Sigmoid colon (tissue), 7 donors: ENCODE data around the gene ZNF497. TPM values are rescaled to one million over a fixed set of nuclear protein-coding genes. Genes with fewer than 3 reads are reported as not detected.
A peak's percentile ranks its signal among the peaks of the same experiment; 100 is the strongest.

Experiments used
- DNase-seq: peaks from one replicate; pipeline ENCODE4 v3.0.0-alpha.2; 2019
- H3K27ac ChIP-seq, 4 donors: fragments of 200-600 bp; sonication (generic); one replicate each; pipeline ENCODE4 v1.5.1; 2016 to 2019; ENCODE audit warnings: mild to moderate bottlenecking in 1 of 4
- H3K27me3 ChIP-seq, 3 donors: fragments of 200-600 bp; sonication (generic); one replicate each; pipeline ENCODE4 v1.5.1; 2019; ENCODE audit warnings: mild to moderate bottlenecking in 1 of 3
- H3K36me3 ChIP-seq, 4 donors: fragments of 200-600 bp; sonication (generic); one replicate each; pipeline ENCODE4 v1.5.1; 2016 to 2019
- H3K4me1 ChIP-seq, 4 donors: fragments of 200-600 bp; sonication (generic); one replicate each; pipeline ENCODE4 v1.5.1; 2017 to 2019
- H3K4me3 ChIP-seq, 4 donors: fragments of 200-600 bp; sonication (generic); one replicate each; pipeline ENCODE4 v1.5.1; 2017 to 2019; ENCODE audit warnings: mild to moderate bottlenecking in 2 of 4, moderate library complexity in 1 of 4
- H3K9me3 ChIP-seq, 4 donors: fragments of 200-600 bp in 3 of 4; sonication (generic) in 3 of 4; one replicate each; pipeline versions ENCODE4 v1.5.1 to v1.6.1; 2013 to 2019
- EP300 ChIP-seq, 4 donors: sonication (generic); formaldehyde crosslinking; IDR thresholded peaks; one replicate each; pipeline ENCODE4 v1.6.1; 2017; ENCODE audit warnings: antibody characterized with exemption in 4 of 4
- POLR2A ChIP-seq, 2 donors: fragments of 450-650 bp; IDR thresholded peaks; one replicate each; pipeline ENCODE4 v1.6.1; 2016; ENCODE audit warnings: antibody characterized with exemption in 2 of 2, mild to moderate bottlenecking in 2 of 2, moderate library complexity in 2 of 2
- POLR2AphosphoS5 ChIP-seq, 4 donors: sonication (generic); formaldehyde crosslinking; IDR thresholded peaks; one replicate each; pipeline ENCODE4 v1.6.1; 2017; ENCODE audit warnings: antibody characterized with exemption in 4 of 4
- WGBS, 2 donors: extraction: QIAGEN DNeasy Blood & Tissue Kit; methylation state at CpG; one replicate each; pipeline ENCODE4 v1.1.7; 2013; 5-methylcytosine and 5-hydroxymethylcytosine counted together
- intact Hi-C: fragments of 100-400 bp; cut with DNase I; formaldehyde crosslinking; loops from one replicate; pipeline ENCODE4 v1.15.1; 2023
- polyA plus RNA-seq, 3 donors: library from polyadenylated mRNA; stranded (reverse); fragments of 200-250 nt; gene quantifications; one replicate each; pipeline ENCODE4 v1.2.3, GENCODE V29; 2013
- total RNA-seq, 4 donors: library from RNA; depleted of rRNA; stranded (reverse); fragments of >200 nt; gene quantifications; one replicate each; pipeline ENCODE4 v1.1.0, GENCODE V29; 2016
- TF ChIP-seq, protein P1 (sequence below), 4 experiments: fragments of 450-650 bp in 3 of 4; fragments of 200-600 bp in 1 of 4; IDR thresholded peaks; one replicate each; pipeline ENCODE4 v1.5.1; 2016 to 2019; ENCODE audit warnings: antibody characterized with exemption in 4 of 4, mild to moderate bottlenecking in 3 of 4, moderate library complexity in 2 of 4
- donor health status: healthy with polysubstance abuse.
- donor health status: Bipolar disorder and iron deficiency.
- donor health status: healthy.

Gene ZNF497
- total and polyA plus RNA-seq, 7 donors = 0.28 to 0.79 (median 0.48) TPM; not detected in 1

- WGBS, 2 donors = 88 to 94% methylated on average over 3 of the region's 3 CpGs
- H3K4me3 ChIP-seq = peak overlapping the region in 1 of 4 donors; percentile 63
- H3K27me3 ChIP-seq = peaks cover 9 to 31% (median 26%) of the 10 kb centered on the region in 3 donors
- intact Hi-C loops = loop anchor here (2.0 kb wide), 1 partner anchor 37 kb away; the partner anchor contains the start of gene ZNF497
- no peak overlapping the region for H3K27ac ChIP-seq
- TF ChIP-seq POLR2A (IDR thresholded peaks at IDR 0.05) (no peak), POLR2AphosphoS5 (IDR thresholded peaks at IDR 0.05) (no peak)
- H3K36me3 ChIP-seq = peaks cover 0 to 6% (median 3%) of the 10 kb centered on the region in 4 donors
- no peak for DNase-seq
- peaks cover 0 to 29% (median 25%) of the 10 kb centered on the region in 4 donors for H3K4me1 ChIP-seq
- H3K9me3 ChIP-seq = no peaks in the 10 kb centered on the region
Observed at GRCh38 chr19:58399903-58400302, 37.4 kb upstream of the ZNF497 start.

GRCh38 chr19:58398545-58398944, 36.0 kb upstream of the ZNF497 start:
- intact Hi-C loops = no loop called here
- peak; percentile 46 for DNase-seq
- 93 to 95% methylated on average over 6 of the region's 6 CpGs for WGBS, 2 donors
- no peak overlapping the region for H3K27ac ChIP-seq
- H3K36me3 ChIP-seq = peaks cover 0 to 20% (median 16%) of the 10 kb centered on the region in 4 donors
- H3K4me3 ChIP-seq = no peak overlapping the region
- H3K9me3 ChIP-seq = no peaks in the 10 kb centered on the region
- TF ChIP-seq, protein P1, sequence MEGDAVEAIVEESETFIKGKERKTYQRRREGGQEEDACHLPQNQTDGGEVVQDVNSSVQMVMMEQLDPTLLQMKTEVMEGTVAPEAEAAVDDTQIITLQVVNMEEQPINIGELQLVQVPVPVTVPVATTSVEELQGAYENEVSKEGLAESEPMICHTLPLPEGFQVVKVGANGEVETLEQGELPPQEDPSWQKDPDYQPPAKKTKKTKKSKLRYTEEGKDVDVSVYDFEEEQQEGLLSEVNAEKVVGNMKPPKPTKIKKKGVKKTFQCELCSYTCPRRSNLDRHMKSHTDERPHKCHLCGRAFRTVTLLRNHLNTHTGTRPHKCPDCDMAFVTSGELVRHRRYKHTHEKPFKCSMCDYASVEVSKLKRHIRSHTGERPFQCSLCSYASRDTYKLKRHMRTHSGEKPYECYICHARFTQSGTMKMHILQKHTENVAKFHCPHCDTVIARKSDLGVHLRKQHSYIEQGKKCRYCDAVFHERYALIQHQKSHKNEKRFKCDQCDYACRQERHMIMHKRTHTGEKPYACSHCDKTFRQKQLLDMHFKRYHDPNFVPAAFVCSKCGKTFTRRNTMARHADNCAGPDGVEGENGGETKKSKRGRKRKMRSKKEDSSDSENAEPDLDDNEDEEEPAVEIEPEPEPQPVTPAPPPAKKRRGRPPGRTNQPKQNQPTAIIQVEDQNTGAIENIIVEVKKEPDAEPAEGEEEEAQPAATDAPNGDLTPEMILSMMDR (IDR thresholded peaks at IDR 0.05) = no peak
- peaks cover 0 to 29% (median 25%) of the 10 kb centered on the region in 4 donors for H3K4me1 ChIP-seq
- peaks cover 9 to 31% (median 26%) of the 10 kb centered on the region in 3 donors for H3K27me3 ChIP-seq

GRCh38 chr19:58398087-58398486, 35.5 kb upstream of the ZNF497 start:
- DNase-seq = peak; percentile 32
- WGBS, 2 donors = 80 to 81% methylated on average over 4 of the region's 4 CpGs
- H3K4me1 ChIP-seq = peaks cover 0 to 29% (median 25%) of the 10 kb centered on the region in 4 donors
- no peak overlapping the region for H3K4me3 ChIP-seq
- TF ChIP-seq, protein P1 (IDR thresholded peaks at IDR 0.05) = no peak
- TF ChIP-seq POLR2AphosphoS5 (IDR thresholded peaks at IDR 0.05) = no peak
- TF ChIP-seq EP300 (IDR thresholded peaks at IDR 0.05) = no peak
- no peak for TF ChIP-seq POLR2A (IDR thresholded peaks at IDR 0.05)
- peaks cover 9 to 31% (median 26%) of the 10 kb centered on the region in 3 donors for H3K27me3 ChIP-seq
- intact Hi-C loops = no loop called here
- peaks cover 0 to 24% (median 20%) of the 10 kb centered on the region in 4 donors for H3K36me3 ChIP-seq
- no peak overlapping the region for H3K27ac ChIP-seq
- no peaks in the 10 kb centered on the region for H3K9me3 ChIP-seq

GRCh38 chr19:58397533-58398037, 35.0 kb upstream of the ZNF497 start:
- DNase-seq = peak; percentile 42
- H3K4me1 ChIP-seq = peaks cover 0 to 29% (median 25%) of the 10 kb centered on the region in 4 donors
- WGBS, 2 donors = 69 to 71% methylated on average over 7 of the region's 7 CpGs

DNA sequence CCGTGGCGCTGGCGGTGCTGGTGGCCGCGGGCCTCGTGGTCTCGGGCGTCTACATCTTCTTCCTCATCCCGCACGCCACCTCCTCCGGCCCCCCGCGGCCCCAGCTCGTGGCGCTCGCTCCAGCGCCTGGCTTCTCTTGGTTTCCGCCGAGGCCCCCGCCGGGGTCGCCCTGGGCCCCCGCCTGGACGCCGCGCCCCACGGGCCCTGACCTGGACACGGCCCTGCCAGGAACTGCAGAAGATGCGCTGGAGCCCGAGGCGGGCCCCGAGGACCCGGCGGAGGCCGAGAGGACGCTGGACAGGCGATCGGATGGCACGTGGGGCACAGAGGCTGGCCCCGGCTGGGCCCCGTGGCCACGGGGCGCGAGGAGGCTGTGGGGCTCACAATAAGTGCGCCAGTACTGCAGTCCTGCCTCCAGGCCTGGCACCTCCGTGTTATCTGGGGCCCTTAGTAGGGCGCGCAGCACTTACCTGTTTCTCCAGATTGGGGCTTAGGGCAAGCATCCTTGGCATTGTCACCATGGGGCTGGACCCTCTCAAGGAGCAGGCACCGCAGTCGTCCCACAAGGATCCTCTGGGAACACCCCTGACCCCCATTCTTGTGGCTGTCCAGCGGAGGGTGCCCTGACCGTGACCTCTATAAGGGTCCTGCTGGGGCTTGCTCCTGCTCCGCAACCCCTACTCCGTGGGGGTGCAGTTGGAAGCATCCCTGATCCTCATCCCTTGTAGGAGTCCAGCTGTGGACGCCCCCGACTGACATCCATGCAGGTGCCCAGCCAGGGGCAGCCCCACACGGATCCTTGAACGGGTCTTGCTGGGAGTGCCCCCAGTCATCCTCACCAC, 34.4 kb upstream of the ZNF497 start:
- H3K9me3 ChIP-seq = no peaks in the 10 kb centered on the region
- TF ChIP-seq EP300 (IDR thresholded peaks at IDR 0.05) (no peak), POLR2AphosphoS5 (IDR thresholded peaks at IDR 0.05) (no peak), POLR2A (IDR thresholded peaks at IDR 0.05) (no peak)
- TF ChIP-seq, protein P1 (IDR thresholded peaks at IDR 0.05) = no peak
- 27 to 29% methylated on average over 58 of the region's 58 CpGs for WGBS, 2 donors
- peaks cover 0 to 34% (median 26%) of the 10 kb centered on the region in 4 donors for H3K36me3 ChIP-seq
- no peak overlapping the region for H3K27ac ChIP-seq
- peaks cover 0 to 26% (median 22%) of the 10 kb centered on the region in 4 donors for H3K4me1 ChIP-seq
- no peak for DNase-seq
- intact Hi-C loops = no loop called here
- H3K27me3 ChIP-seq = peaks cover 9 to 31% (median 26%) of the 10 kb centered on the region in 3 donors
- no peak overlapping the region for H3K4me3 ChIP-seq

More at GRCh38 chr19:58397533-58398037, 35.0 kb upstream of the ZNF497 start:
- Histone ChIP-seq H3K4me3 (no peak overlapping the region), H3K27ac (no peak overlapping the region), H3K27me3 (peaks cover 9 to 31% (median 26%) of the 10 kb centered on the region in 3 donors), H3K9me3 (no peaks in the 10 kb centered on the region), H3K36me3 (peaks cover 0 to 28% (median 25%) of the 10 kb centered on the region in 4 donors)
- intact Hi-C loops = no loop called here
- TF ChIP-seq EP300 (IDR thresholded peaks at IDR 0.05) = no peak
- TF ChIP-seq, protein P1 (IDR thresholded peaks at IDR 0.05) = no peak
